ENCODE data around the gene SMARCA2. TPM values are rescaled to one million over a fixed set of nuclear protein-coding genes. Genes with fewer than 3 reads are reported as not detected.
A peak's percentile ranks its signal among the peaks of the same experiment; 100 is the strongest.

SMARCA2 gene
- total RNA-seq, 1 donor from 2014 or later, result 92.2 TPM

GRCh38 chr9:2208991-2209390, 193.8 kb downstream of the SMARCA2 start:
- no peak for DNase-seq (ENCODE audit: low read depth)

- DNase-seq (ENCODE audit: low read depth), result no peak
Measured at GRCh38 chr9:2209400-2209799, 194.3 kb downstream of the SMARCA2 start.

GRCh38 chr9:2210201-2210600, 195.1 kb downstream of the SMARCA2 start:
- DNase-seq (ENCODE audit: low read depth), result no peak

GRCh38 chr9:2213830-2214468, 198.8 kb downstream of the SMARCA2 start:
- DNase-seq (ENCODE audit: low read depth), result no peak

GRCh38 chr9:2214707-2215106, 199.6 kb downstream of the SMARCA2 start:
- DNase-seq (ENCODE audit: low read depth), result no peak

GRCh38 chr9:2215921-2216441, 200.8 kb downstream of the SMARCA2 start:
- no peak for DNase-seq (ENCODE audit: low read depth)

- peak; percentile 45 for DNase-seq (ENCODE audit: low read depth)
Measured at GRCh38 chr9:2216591-2216990, 201.4 kb downstream of the SMARCA2 start.

- no peak for DNase-seq (ENCODE audit: low read depth)
Measured at GRCh38 chr9:2217540-2217939, 202.4 kb downstream of the SMARCA2 start.

GRCh38 chr9:2220036-2220435, 204.9 kb downstream of the SMARCA2 start:
- no peak for DNase-seq (ENCODE audit: low read depth)

- DNase-seq (ENCODE audit: low read depth), result no peak
Measured at GRCh38 chr9:2227144-2227867, 212.2 kb downstream of the SMARCA2 start.

GRCh38 chr9:2228132-2228531, 213.0 kb downstream of the SMARCA2 start:
- no peak for DNase-seq (ENCODE audit: low read depth)

GRCh38 chr9:2228641-2229040, 213.5 kb downstream of the SMARCA2 start:
- no peak for DNase-seq (ENCODE audit: low read depth)

GRCh38 chr9:2229109-2229721, 214.1 kb downstream of the SMARCA2 start:
- DNase-seq (ENCODE audit: low read depth), result peak; percentile 35

- DNase-seq (ENCODE audit: low read depth), result no peak
Measured at GRCh38 chr9:2230362-2230761, 215.2 kb downstream of the SMARCA2 start.

GRCh38 chr9:2231101-2231500, 216.0 kb downstream of the SMARCA2 start:
- no peak for DNase-seq (ENCODE audit: low read depth)

- DNase-seq (ENCODE audit: low read depth), result peak; percentile 66
Measured at GRCh38 chr9:2231829-2232228, 216.7 kb downstream of the SMARCA2 start.

GRCh38 chr9:2233274-2233673, 218.1 kb downstream of the SMARCA2 start:
- DNase-seq (ENCODE audit: low read depth), result no peak

GRCh38 chr9:2234371-2234893, 219.3 kb downstream of the SMARCA2 start:
- DNase-seq (ENCODE audit: low read depth), result peak; percentile 87

GRCh38 chr9:2235623-2236022, 220.5 kb downstream of the SMARCA2 start:
- no peak for DNase-seq (ENCODE audit: low read depth)

- DNase-seq (ENCODE audit: low read depth), result no peak
Measured at GRCh38 chr9:2236850-2237249, 221.7 kb downstream of the SMARCA2 start.

- DNase-seq (ENCODE audit: low read depth), result no peak
Measured at GRCh38 chr9:2241461-2241835, 226.3 kb downstream of the SMARCA2 start.
